Activated CD8-positive, alpha-beta T cell treated with anti-CD3 and anti-CD28 coated beads, Interleukin-2, amount 10 ng/mL, durations not matched to agents 7 days and 5 days (primary cell): ENCODE data around the gene NMBR. TPM values are rescaled to one million over a fixed set of nuclear protein-coding genes. Genes with fewer than 3 reads are reported as not detected.

ENCODE experiments used
- total RNA-seq, 2 experiments: library from RNA; stranded (reverse); gene quantifications; one replicate each; pipeline ENCODE4 v1.2.3, GENCODE V29; 2021

Gene NMBR
- total RNA-seq, 2 experiments from 2014 or later, result not detected

Other genes with a start within 250 kb of the NMBR start
- gene GJE1, start 14.2 kb downstream of the NMBR start, total RNA-seq, result not detected
- 10 to 100 TPM; 47.2 to 51.2 TPM for gene VTA1, start 141 bp upstream of the NMBR start, total RNA-seq
- 1 to 10 TPM; 1.6 TPM for gene ADGRG6, start 154.9 kb upstream of the NMBR start, total RNA-seq